ENCODE results near the gene IKBKE. TPM values are rescaled to one million over a fixed set of nuclear protein-coding genes. Genes with fewer than 3 reads are reported as not detected.

IKBKE gene
- total RNA-seq, 1 experiment from 2014 or later = 12.2 TPM

GRCh38 chr1:206455289-206455665, 15.0 kb upstream of the IKBKE start:
- DNase-seq (ENCODE audit: low read depth) = no peak

- peak; percentile 38 for DNase-seq (ENCODE audit: low read depth)
These were observed 14.5 kb upstream of the IKBKE start for GRCh38 chr1:206455666-206456344.

- DNase-seq (ENCODE audit: low read depth) = peak; percentile 70
These were observed 13.5 kb upstream of the IKBKE start for GRCh38 chr1:206456577-206457370.

- DNase-seq (ENCODE audit: low read depth) = peak; percentile 52
These were observed 12.7 kb upstream of the IKBKE start for GRCh38 chr1:206457408-206458120.

- no peak for DNase-seq (ENCODE audit: low read depth)
These were observed 10.6 kb upstream of the IKBKE start for GRCh38 chr1:206459703-206460102.

GRCh38 chr1:206460836-206461426, 9.3 kb upstream of the IKBKE start:
- no peak for DNase-seq (ENCODE audit: low read depth)

- DNase-seq (ENCODE audit: low read depth) = peak; percentile 72
These were observed 8.4 kb upstream of the IKBKE start for GRCh38 chr1:206461602-206462455.

GRCh38 chr1:206463137-206463536, 7.1 kb upstream of the IKBKE start:
- no peak for DNase-seq (ENCODE audit: low read depth)

GRCh38 chr1:206463911-206464310, 6.4 kb upstream of the IKBKE start:
- DNase-seq (ENCODE audit: low read depth) = no peak

GRCh38 chr1:206464456-206464964, 5.8 kb upstream of the IKBKE start:
- DNase-seq (ENCODE audit: low read depth) = peak; percentile 88

GRCh38 chr1:206465951-206466350, 4.3 kb upstream of the IKBKE start:
- DNase-seq (ENCODE audit: low read depth) = no peak

- DNase-seq (ENCODE audit: low read depth) = no peak
These were observed 3.2 kb upstream of the IKBKE start for GRCh38 chr1:206466840-206467649.

GRCh38 chr1:206467915-206468314, 2.4 kb upstream of the IKBKE start:
- no peak for DNase-seq (ENCODE audit: low read depth)

- no peak for DNase-seq (ENCODE audit: low read depth)
These were observed 1.7 kb upstream of the IKBKE start for GRCh38 chr1:206468571-206468970.

GRCh38 chr1:206469411-206469932, 804 bp upstream of the IKBKE start:
- DNase-seq (ENCODE audit: low read depth) = no peak

- DNase-seq (ENCODE audit: low read depth) = peak; percentile 80
These were observed 577 bp downstream of the IKBKE start for GRCh38 chr1:206470692-206471414.

- DNase-seq (ENCODE audit: low read depth) = no peak
These were observed 1.1 kb downstream of the IKBKE start for GRCh38 chr1:206471415-206471801.

GRCh38 chr1:206472024-206472423, 1.7 kb downstream of the IKBKE start:
- DNase-seq (ENCODE audit: low read depth) = no peak

GRCh38 chr1:206472454-206472853, 2.2 kb downstream of the IKBKE start:
- peak; percentile 74 for DNase-seq (ENCODE audit: low read depth)

Measured in M059J (cell line).